GM12878 (cell line): Measurements from ENCODE around the gene VASH2. TPM values are rescaled to one million over a fixed set of nuclear protein-coding genes. Genes with fewer than 3 reads are reported as not detected.

Source experiments
- ATAC-seq: fragments of 200-7000 bp; cut with Tn5 transposase; 3 replicates; pipeline ENCODE4 v1.9.1; 2020; ENCODE audit warnings: mild to moderate bottlenecking, moderate library complexity
- BruUV-seq: library from RNA; stranded (reverse); fragments of 400-500 nt; replicated peaks from 2 replicates; lab custom pipeline; 2021; lab: Mats Ljungman, UMichigan
- CTCF ChIA-PET: fragments of 300-600 bp; sonication (Branson Sonifier 250); formaldehyde crosslinking; extraction: SDS; loops from one replicate; lab custom pipeline; 2021; ENCODE audit warnings: inconsistent platforms; lab: Yijun Ruan, JAX
- POLR2A ChIA-PET: fragments of 350-600 bp; formaldehyde crosslinking; extraction: SDS; loops from one replicate; lab custom pipeline; 2021; ENCODE audit warnings: inconsistent platforms; lab: Charles Lee
- RAD21 ChIA-PET: fragments of 300-600 bp; sonication (Branson Sonifier 250); formaldehyde crosslinking; loops from one replicate; lab custom pipeline; 2023; ENCODE audit warnings: antibody characterized with exemption; ENCODE audit not compliant: unreplicated experiment; lab: Charles Lee
- SMC1A ChIA-PET: fragments of 300-600 bp; sonication (Branson Sonifier 250); formaldehyde crosslinking; loops from one replicate; lab custom pipeline; 2023; ENCODE audit not compliant: unreplicated experiment, uncharacterized antibody; lab: Charles Lee
- DNase-seq: peaks from one replicate; pipeline ENCODE4 v3.0.0-alpha.2; 2011; ENCODE audit warnings: low read depth, low spot score
- FAIRE-seq: peaks from 3 replicates; lab custom pipeline; 2011; peaks lifted over from hg19 to GRCh38; lab: Jason Lieb, UNC
- H2AFZ ChIP-seq: 2 replicates; pipeline ENCODE4 v1.6.0; 2011; ENCODE audit warnings: low read depth, low read length, control low read depth; ENCODE audit not compliant: control insufficient read depth
- H3K27ac ChIP-seq: 2 replicates; pipeline ENCODE4 v1.5.1; 2011; ENCODE audit warnings: control low read depth; ENCODE audit not compliant: control insufficient read depth, insufficient read depth
- H3K27me3 ChIP-seq, 2 experiments: replicated peaks in 1 of 2; 2 replicates each; pipeline versions ENCODE4 v1.6.0 to v1.6.1; 2011; ENCODE audit warnings: low read length in 1 of 2; ENCODE audit not compliant: control insufficient read depth in 2 of 2, insufficient read depth in 2 of 2
- H3K36me3 ChIP-seq, 2 experiments: 2 replicates each; pipeline ENCODE4 v1.5.1; 2011; ENCODE audit warnings: low read length in 1 of 2; ENCODE audit not compliant: control insufficient read depth in 2 of 2, insufficient read depth in 2 of 2
- H3K4me1 ChIP-seq: 2 replicates; pipeline ENCODE4 v1.6.1; 2011; ENCODE audit warnings: mild to moderate bottlenecking, low read length, moderate library complexity, mixed read lengths; ENCODE audit not compliant: control insufficient read depth, insufficient read depth
- H3K4me2 ChIP-seq: 2 replicates; pipeline ENCODE4 v1.6.0; 2011; ENCODE audit warnings: control low read depth; ENCODE audit not compliant: control insufficient read depth, insufficient read depth
- H3K4me3 ChIP-seq: fragments of 200-600 bp; sonication (generic); 2 replicates; pipeline ENCODE4 v1.5.1; 2016
- H3K79me2 ChIP-seq: 2 replicates; pipeline ENCODE4 v1.6.0; 2011; ENCODE audit warnings: low read length; ENCODE audit not compliant: control insufficient read depth, insufficient read depth
- H3K9ac ChIP-seq: 2 replicates; pipeline ENCODE4 v1.8.0; 2011; ENCODE audit warnings: low read length, control low read depth, mixed read lengths; ENCODE audit not compliant: control insufficient read depth, insufficient read depth
- H3K9me3 ChIP-seq: replicated peaks from 3 replicates; pipeline ENCODE4 v1.5.1; 2011; ENCODE audit warnings: mild to moderate bottlenecking, low read length; ENCODE audit not compliant: control insufficient read depth, insufficient read depth
- H4K20me1 ChIP-seq: 2 replicates; pipeline ENCODE4 v1.6.0; 2011; ENCODE audit not compliant: control insufficient read depth, insufficient read depth
- ASH2L ChIP-seq: fragments of 300-600, 200-600 bp; sonication (generic); IDR thresholded peaks from 2 replicates; pipeline ENCODE4 v1.6.1; 2017; ENCODE audit warnings: low read depth, mild to moderate bottlenecking, borderline replicate concordance
- BHLHE40 ChIP-seq, 2 experiments: fragments of 450-650 bp in 1 of 2; IDR thresholded peaks; 2 replicates each; pipeline ENCODE4 v1.6.1; 2011 to 2017; ENCODE audit warnings: low read depth in 2 of 2, borderline replicate concordance in 1 of 2, improper control_type of control experiment in 1 of 2, low read length in 1 of 2, mild to moderate bottlenecking in 1 of 2
- E2F4 ChIP-seq: IDR thresholded peaks from 2 replicates; pipeline ENCODE4 v1.6.1; 2012; ENCODE audit warnings: low read depth, low read length, improper control_type of control experiment
- EZH2 ChIP-seq: IDR thresholded peaks from 2 replicates; pipeline ENCODE4 v1.6.1; 2012; ENCODE audit warnings: low read depth, mild to moderate bottlenecking, control low read depth, inconsistent platforms, low read length, borderline replicate concordance; ENCODE audit not compliant: control insufficient read depth
- MAX ChIP-seq: IDR thresholded peaks from 2 replicates; pipeline ENCODE4 v1.6.1; 2012; ENCODE audit warnings: low read depth, low read length, improper control_type of control experiment
- MYC ChIP-seq: IDR thresholded peaks from 2 replicates; pipeline ENCODE4 v1.6.1; 2011; ENCODE audit warnings: mild to moderate bottlenecking, low read length, moderate library complexity, inconsistent platforms; ENCODE audit not compliant: insufficient read depth, insufficient replicate concordance, insufficient read length, severe bottlenecking
- NFYA ChIP-seq: IDR thresholded peaks from 2 replicates; pipeline ENCODE4 v1.6.1; 2011; ENCODE audit warnings: low read depth, mild to moderate bottlenecking, low read length, improper control_type of control experiment, borderline replicate concordance
- NRF1 ChIP-seq: conservative IDR thresholded peaks from 2 replicates; pipeline ENCODE4 v1.6.1; 2011; ENCODE audit warnings: mild to moderate bottlenecking, low read depth, low read length, improper control_type of control experiment
- PBX3 ChIP-seq: IDR thresholded peaks from 2 replicates; pipeline ENCODE4 v1.6.1; 2011; ENCODE audit warnings: mild to moderate bottlenecking, low read depth, low read length, moderate library complexity; ENCODE audit not compliant: insufficient replicate concordance
- POLR2AphosphoS2 ChIP-seq: IDR thresholded peaks from 2 replicates; pipeline ENCODE4 v1.6.1; 2011; ENCODE audit warnings: low read depth, mild to moderate bottlenecking, low read length, improper control_type of control experiment, moderate library complexity
- POLR2AphosphoS5 ChIP-seq: IDR thresholded peaks from 2 replicates; pipeline ENCODE4 v1.6.1; 2011; ENCODE audit warnings: mild to moderate bottlenecking, low read length, inconsistent platforms
- ZBTB40 ChIP-seq: fragments of 450-650 bp; IDR thresholded peaks from 2 replicates; pipeline ENCODE4 v1.6.1; 2016; ENCODE audit warnings: mild to moderate bottlenecking, moderate library complexity, borderline replicate concordance
- ZZZ3 ChIP-seq: IDR thresholded peaks from 2 replicates; pipeline ENCODE4 v1.6.1; 2011; ENCODE audit warnings: low read depth; ENCODE audit not compliant: control insufficient read depth, insufficient read length
- WGBS: methylation state at CpG from one replicate; pipeline ENCODE4 v1.1.6; 2016; ENCODE audit warnings: low lambda C conversion rate; ENCODE audit not compliant: insufficient replicate concordance, insufficient coverage; ENCODE audit errors: missing lambda C conversion rate; 5-methylcytosine and 5-hydroxymethylcytosine counted together
- in situ Hi-C: fragments of 300-500 bp; cut with MboI; formaldehyde crosslinking; loops from 9 replicates; pipeline ENCODE4 v1.14.3; 2018; ENCODE audit warnings: mixed read lengths
- intact Hi-C: fragments of 100-400 bp; cut with micrococcal nuclease; formaldehyde crosslinking; loops from one replicate; pipeline ENCODE4 v1.14.2; 2022; ENCODE audit not compliant: unreplicated experiment
- polyA plus RNA-seq, 11 experiments: library from polyadenylated mRNA; depleted of rRNA in 4 of 11; unstranded in 6 of 11; stranded (reverse) in 5 of 11; fragments of >200 nt; fragmentation: Nextera tagmentation in 4 of 11; fragmentation: Illumina TruSeq in 1 of 11; extraction: Ambion mirVana in 4 of 11; extraction: Trizol in 1 of 11; gene quantifications; 1 replicate in 1 of 11; 2 replicates in 10 of 11; pipeline versions ENCODE4 v1.2.1 to v1.2.3, GENCODE V29; 2011 to 2016; ENCODE audit warnings: inconsistent platforms in 2 of 11, missing spikeins in 2 of 11, low read depth in 1 of 11
- total RNA-seq, 4 experiments: library from RNA; depleted of rRNA in 3 of 4; stranded (reverse); fragments of >200 nt in 3 of 4; fragmentation: Illumina TruSeq in 1 of 4; extraction: Trizol in 1 of 4; gene quantifications; 2 replicates each; pipeline versions ENCODE4 v1.2.1 to v1.2.3, GENCODE V29; 2013 to 2021
- TF ChIP-seq, protein P1 (sequence below): IDR thresholded peaks from 2 replicates; pipeline ENCODE4 v1.6.1; 2011; ENCODE audit warnings: low read depth, mild to moderate bottlenecking, low read length, moderate library complexity, borderline replicate concordance; ENCODE audit errors: extremely low read depth
- TF ChIP-seq, protein P2 (sequence below): fragments of 450-650 bp; IDR thresholded peaks from 2 replicates; pipeline ENCODE4 v1.6.1; 2016; ENCODE audit warnings: mild to moderate bottlenecking

VASH2 gene
- total and polyA plus RNA-seq, 10 of the 15 experiments (the other 5 are each of a cell fraction or from before 2014, with no cell fraction given): 5.4 to 29.7 (median 21.7) TPM

- CTCF ChIA-PET: no interaction called here
- intact Hi-C loops (no loop called here), in situ Hi-C loops (no loop called here)
- Histone ChIP-seq H3K4me3 (no peak overlapping the region), H3K36me3 (peaks cover 5 to 14% of the 10 kb centered on the region in 2 experiments; a peak in 3 of 4 replicates), H3K9ac (no peak overlapping the region), H3K79me2 (no peaks in the 10 kb centered on the region), H3K27me3 (no peaks in the 10 kb centered on the region), H2AFZ (no peak overlapping the region), H3K27ac (no peak overlapping the region), H4K20me1 (no peaks in the 10 kb centered on the region), H3K4me2 (no peak overlapping the region), H3K4me1 (no peaks in the 10 kb centered on the region), H3K9me3 (peaks cover 12% of the 10 kb centered on the region)
- POLR2A ChIA-PET: no interaction called here
- SMC1A ChIA-PET: no interaction called here
- DNase-seq (no peak), ATAC-seq (no peak), FAIRE-seq (no peak)
- BruUV-seq: no TSS peak
- RAD21 ChIA-PET: no interaction called here
- 100% methylated on average over 1 of the region's 1 CpG for WGBS
- no peak for TF ChIP-seq ASH2L
- no peak for TF ChIP-seq ZBTB40
- no peak for TF ChIP-seq NFYA
- no peak for TF ChIP-seq POLR2AphosphoS2
- TF ChIP-seq, protein P1, sequence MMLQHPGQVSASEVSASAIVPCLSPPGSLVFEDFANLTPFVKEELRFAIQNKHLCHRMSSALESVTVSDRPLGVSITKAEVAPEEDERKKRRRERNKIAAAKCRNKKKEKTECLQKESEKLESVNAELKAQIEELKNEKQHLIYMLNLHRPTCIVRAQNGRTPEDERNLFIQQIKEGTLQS: no peak
- TF ChIP-seq POLR2AphosphoS5: no peak
- no peak for TF ChIP-seq PBX3
- TF ChIP-seq, protein P2, sequence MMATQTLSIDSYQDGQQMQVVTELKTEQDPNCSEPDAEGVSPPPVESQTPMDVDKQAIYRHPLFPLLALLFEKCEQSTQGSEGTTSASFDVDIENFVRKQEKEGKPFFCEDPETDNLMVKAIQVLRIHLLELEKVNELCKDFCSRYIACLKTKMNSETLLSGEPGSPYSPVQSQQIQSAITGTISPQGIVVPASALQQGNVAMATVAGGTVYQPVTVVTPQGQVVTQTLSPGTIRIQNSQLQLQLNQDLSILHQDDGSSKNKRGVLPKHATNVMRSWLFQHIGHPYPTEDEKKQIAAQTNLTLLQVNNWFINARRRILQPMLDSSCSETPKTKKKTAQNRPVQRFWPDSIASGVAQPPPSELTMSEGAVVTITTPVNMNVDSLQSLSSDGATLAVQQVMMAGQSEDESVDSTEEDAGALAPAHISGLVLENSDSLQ: no peak
- TF ChIP-seq NRF1: no peak
- no peak for TF ChIP-seq MAX
- no peak for TF ChIP-seq E2F4
- no peak for TF ChIP-seq EZH2
- TF ChIP-seq BHLHE40 (IDR thresholded peaks at IDR 0.05; ENCODE audit: borderline replicate concordance in 1 of 2, low read depth in 2 of 2, low read length in 1 of 2): no peak
- no peak for TF ChIP-seq ZZZ3
- no peak for TF ChIP-seq MYC
These were observed 46.7 kb upstream of the VASH2 start for GRCh38 chr1:212903664-212904063.
